Measurements from ENCODE around the gene AKR1C8. TPM values are rescaled to one million over a fixed set of nuclear protein-coding genes. Genes with fewer than 3 reads are reported as not detected.
"Not testable (repeated sequence)": the region's sequence is repeated elsewhere in the genome, so short reads cannot be mapped to it uniquely, and the experiment has no call there.

The AKR1C8 gene
- total and polyA plus RNA-seq, 2 donors (not counting 3 experiments of a cell fraction or from before 2014, with no cell fraction given), result not detected

GRCh38 chr10:5229019-5229418 is 44.1 kb upstream of the AKR1C8 start:
- POLR2A ChIA-PET, result no interaction called here
- CTCF ChIA-PET, result no interaction called here

GRCh38 chr10:5222942-5223341 is 38.0 kb upstream of the AKR1C8 start:
- dilution Hi-C loops (cut with MboI; ENCODE audit: extremely low pct_ligation_motif_present, low sequenced_read_pairs); BruUV-seq (replicated peaks); CTCF ChIA-PET; H3K9me1 ChIP-seq (replicated peaks; ENCODE audit: control insufficient read depth, extremely low read depth, insufficient read depth, low read length); POLR2A ChIA-PET; H3K79me2 ChIP-seq (ENCODE audit: control insufficient read depth, insufficient read depth, low read length); H3K9ac ChIP-seq (replicated peaks; ENCODE audit: extremely low read depth, insufficient read depth, low read length); H3K4me2 ChIP-seq (ENCODE audit: insufficient read depth, low read length); H3K4me3 ChIP-seq (replicated peaks in 1 of 3; ENCODE audit: insufficient read depth in 1 of 3, low read depth in 1 of 3, low read length in 3 of 3); H3K36me3 ChIP-seq (ENCODE audit: control insufficient read depth in 2 of 2, extremely low read depth in 1 of 2, insufficient read depth in 2 of 2, low read length in 2 of 2); H4K20me1 ChIP-seq (replicated peaks; ENCODE audit: control insufficient read depth, extremely low read depth, insufficient read depth, low read length); FAIRE-seq; H3K27ac ChIP-seq (ENCODE audit: insufficient read depth, low read depth, low read length); H2AFZ ChIP-seq (ENCODE audit: low read depth, low read length); DNase-seq (ENCODE audit: low read depth, low spot score); H3K27me3 ChIP-seq (ENCODE audit: control insufficient read depth in 2 of 2, insufficient read depth in 2 of 2, low read length in 2 of 2); intact Hi-C loops (cut with micrococcal nuclease); H3K4me1 ChIP-seq (ENCODE audit: control insufficient read depth, extremely low read depth, insufficient read depth, low read length); H3K9me3 ChIP-seq (replicated peaks; ENCODE audit: control insufficient read depth, insufficient read depth, low read length): not testable (repeated sequence)

More at GRCh38 chr10:5229019-5229418, 44.1 kb upstream of the AKR1C8 start:
- no peak overlapping the region for H3K9ac ChIP-seq (replicated peaks; ENCODE audit: extremely low read depth, insufficient read depth, low read length)
- H3K9me3 ChIP-seq (replicated peaks; ENCODE audit: control insufficient read depth, insufficient read depth, low read length), result no peaks in the 10 kb centered on the region
- FAIRE-seq (no peak), DNase-seq (ENCODE audit: low read depth, low spot score) (no peak)
- no TSS peak for BruUV-seq (replicated peaks)
- no peak overlapping the region for H3K27ac ChIP-seq (ENCODE audit: insufficient read depth, low read depth, low read length)
- no peaks in the 10 kb centered on the region for H3K36me3 ChIP-seq (ENCODE audit: control insufficient read depth in 2 of 2, extremely low read depth in 1 of 2, insufficient read depth in 2 of 2, low read length in 2 of 2)
- no peak overlapping the region for H3K4me2 ChIP-seq (ENCODE audit: insufficient read depth, low read length)
- dilution Hi-C loops (cut with MboI; ENCODE audit: extremely low pct_ligation_motif_present, low sequenced_read_pairs), result no loop called here
- H3K79me2 ChIP-seq (ENCODE audit: control insufficient read depth, insufficient read depth, low read length), result no peaks in the 10 kb centered on the region
- no peak overlapping the region for H2AFZ ChIP-seq (ENCODE audit: low read depth, low read length)
- no peaks in the 10 kb centered on the region for H3K27me3 ChIP-seq (ENCODE audit: control insufficient read depth in 2 of 2, insufficient read depth in 2 of 2, low read length in 2 of 2)
- intact Hi-C loops (cut with micrococcal nuclease), result no loop called here
- no peak for TF ChIP-seq GATA2 (IDR thresholded peaks at IDR 0.05; ENCODE audit: insufficient read depth, insufficient read length, low read depth, low read length)
- TF ChIP-seq MYC (IDR thresholded peaks at IDR 0.05; ENCODE audit: low read depth, low read length), result no peak
- TF ChIP-seq POLR2AphosphoS5 (IDR thresholded peaks at IDR 0.05; ENCODE audit: insufficient read depth, low read depth, low read length), result no peak
- no peak for TF ChIP-seq POLR2A (IDR thresholded peaks at IDR 0.05; ENCODE audit: low read depth, low read length)
- TF ChIP-seq FOS (IDR thresholded peaks at IDR 0.05; ENCODE audit: borderline replicate concordance, insufficient read depth, low read length), result no peak
- no peak for TF ChIP-seq CTCF (IDR thresholded peaks at IDR 0.05; ENCODE audit: extremely low read depth in 1 of 2, insufficient read depth in 1 of 2, low read depth in 1 of 2, low read length in 2 of 2)
- TF ChIP-seq JUN (IDR thresholded peaks at IDR 0.05; ENCODE audit: borderline replicate concordance, insufficient read depth, insufficient read length, low read depth), result no peak
- TF ChIP-seq EZH2 (IDR thresholded peaks at IDR 0.05; ENCODE audit: borderline replicate concordance, low read depth, low read length, severe bottlenecking), result no peak
- TF ChIP-seq MAX (IDR thresholded peaks at IDR 0.05; ENCODE audit: insufficient read depth, insufficient read length), result no peak
- H3K9me1 ChIP-seq (replicated peaks; ENCODE audit: control insufficient read depth, extremely low read depth, insufficient read depth, low read length), result no peaks in the 10 kb centered on the region
- H3K4me3 ChIP-seq (replicated peaks in 1 of 3; ENCODE audit: insufficient read depth in 1 of 3, low read depth in 1 of 3, low read length in 3 of 3), result no peak overlapping the region
- H3K4me1 ChIP-seq (ENCODE audit: control insufficient read depth, extremely low read depth, insufficient read depth, low read length), result no peaks in the 10 kb centered on the region
- no peaks in the 10 kb centered on the region for H4K20me1 ChIP-seq (replicated peaks; ENCODE audit: control insufficient read depth, extremely low read depth, insufficient read depth, low read length)
